ENCODE measurements around the gene SYNPO2L. TPM values are rescaled to one million over a fixed set of nuclear protein-coding genes. Genes with fewer than 3 reads are reported as not detected.

Gene SYNPO2L
- total and polyA plus RNA-seq, 9 of the 15 experiments (the other 6 are each of a cell fraction or from before 2014, with no cell fraction given) = 0.03 to 0.07 TPM; not detected in 7

DNA sequence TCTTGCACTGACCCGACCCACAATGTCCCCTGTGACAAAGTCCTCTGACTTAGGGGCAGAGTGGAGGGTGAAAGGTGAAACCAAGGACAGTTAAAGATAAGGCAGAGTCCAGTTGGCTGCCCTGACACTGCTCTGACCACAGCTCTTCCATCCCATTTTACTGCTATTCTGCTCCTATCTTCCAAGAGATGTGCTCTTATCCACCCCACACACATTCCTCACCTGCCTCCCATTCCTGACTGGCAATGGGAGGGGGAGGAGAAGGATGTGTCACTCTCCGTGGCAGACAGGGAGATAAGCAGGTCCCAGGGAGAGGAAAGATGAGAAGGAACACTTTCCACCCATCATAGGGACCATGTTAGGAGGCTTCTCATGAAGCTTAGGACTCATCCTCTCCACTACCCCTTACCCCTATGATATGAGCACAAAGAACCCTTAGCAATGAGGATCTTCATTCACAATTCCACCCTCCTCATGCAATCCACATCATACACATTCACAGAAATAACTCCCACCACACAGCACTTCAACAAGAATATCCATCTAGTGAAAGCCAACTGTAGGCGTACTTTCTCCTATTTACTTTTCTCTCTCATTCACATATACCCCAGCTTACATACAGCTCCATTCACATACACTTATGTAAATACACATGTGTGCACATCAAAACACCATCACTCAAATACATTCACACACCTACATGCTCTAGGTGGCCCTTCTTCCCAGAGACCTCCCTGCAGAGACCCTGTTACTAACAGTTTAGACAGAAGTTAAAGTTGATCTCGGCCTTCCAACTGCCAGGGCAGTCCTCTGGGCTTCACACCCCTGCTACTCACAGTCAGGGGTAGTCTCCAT is 6.6 kb downstream of the SYNPO2L start (continued):
- TF ChIP-seq, protein P1, sequence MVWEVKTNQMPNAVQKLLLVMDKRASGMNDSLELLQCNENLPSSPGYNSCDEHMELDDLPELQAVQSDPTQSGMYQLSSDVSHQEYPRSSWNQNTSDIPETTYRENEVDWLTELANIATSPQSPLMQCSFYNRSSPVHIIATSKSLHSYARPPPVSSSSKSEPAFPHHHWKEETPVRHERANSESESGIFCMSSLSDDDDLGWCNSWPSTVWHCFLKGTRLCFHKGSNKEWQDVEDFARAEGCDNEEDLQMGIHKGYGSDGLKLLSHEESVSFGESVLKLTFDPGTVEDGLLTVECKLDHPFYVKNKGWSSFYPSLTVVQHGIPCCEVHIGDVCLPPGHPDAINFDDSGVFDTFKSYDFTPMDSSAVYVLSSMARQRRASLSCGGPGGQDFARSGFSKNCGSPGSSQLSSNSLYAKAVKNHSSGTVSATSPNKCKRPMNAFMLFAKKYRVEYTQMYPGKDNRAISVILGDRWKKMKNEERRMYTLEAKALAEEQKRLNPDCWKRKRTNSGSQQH (CRISPR knock-in tag; IDR thresholded peaks at IDR 0.05) = 0 out of 2 replicates have a peak, but pooled peaks have one; percentile 26
- TF ChIP-seq EP300 (IDR thresholded peaks at IDR 0.05; ENCODE audit: low read length) (peak; percentile 86), JUN (IDR thresholded peaks at IDR 0.05; ENCODE audit: borderline replicate concordance, low read depth, low read length) (peak; percentile 67; the same call in 1 of the 2 replicates), JUN (CRISPR knock-in tag; IDR thresholded peaks at IDR 0.05; ENCODE audit: borderline replicate concordance) (no peak), CHD1 (IDR thresholded peaks at IDR 0.05; ENCODE audit: low read length) (no peak), FOXK2 (conservative IDR thresholded peaks at IDR 0.05 in 1 of 2, IDR thresholded peaks at IDR 0.05 in 1 of 2; ENCODE audit: low read depth in 2 of 2) (no peak), HDAC2 (IDR thresholded peaks at IDR 0.05) (peak; percentile 95), LCOR (CRISPR knock-in tag; IDR thresholded peaks at IDR 0.05) (peak; percentile 90; the same call in 1 of the 2 replicates), POLR2AphosphoS5 (IDR thresholded peaks at IDR 0.05; ENCODE audit: control insufficient read depth, insufficient read depth, low read depth, low read length) (peak; percentile 69; the same call in 1 of the 2 replicates), ZNF311 (CRISPR knock-in tag; IDR thresholded peaks at IDR 0.05) (0 out of 2 replicates have a peak, but pooled peaks have one; percentile 19), NR2C1 (IDR thresholded peaks at IDR 0.05) (peak; percentile 79), NR2C1 (tag; IDR thresholded peaks at IDR 0.05) (peak; percentile 92), GATAD2A (IDR thresholded peaks at IDR 0.05) (peak; percentile 76; the same call in 1 of the 2 replicates), ZNF174 (CRISPR knock-in tag; IDR thresholded peaks at IDR 0.05) (no peak), HDAC1 (IDR thresholded peaks at IDR 0.05) (peak in 1 of 2 experiments; percentile 92; a peak in 2 of 4 replicates), NCOA1 (IDR thresholded peaks at IDR 0.05; ENCODE audit: low read depth) (0 out of 2 replicates have a peak, but pooled peaks have one; percentile 51), ZBTB11 (CRISPR knock-in tag; IDR thresholded peaks at IDR 0.05) (peak in 1 of 3 experiments; percentile 73; a peak in 2 of 6 replicates)
- TF ChIP-seq, protein P2, sequence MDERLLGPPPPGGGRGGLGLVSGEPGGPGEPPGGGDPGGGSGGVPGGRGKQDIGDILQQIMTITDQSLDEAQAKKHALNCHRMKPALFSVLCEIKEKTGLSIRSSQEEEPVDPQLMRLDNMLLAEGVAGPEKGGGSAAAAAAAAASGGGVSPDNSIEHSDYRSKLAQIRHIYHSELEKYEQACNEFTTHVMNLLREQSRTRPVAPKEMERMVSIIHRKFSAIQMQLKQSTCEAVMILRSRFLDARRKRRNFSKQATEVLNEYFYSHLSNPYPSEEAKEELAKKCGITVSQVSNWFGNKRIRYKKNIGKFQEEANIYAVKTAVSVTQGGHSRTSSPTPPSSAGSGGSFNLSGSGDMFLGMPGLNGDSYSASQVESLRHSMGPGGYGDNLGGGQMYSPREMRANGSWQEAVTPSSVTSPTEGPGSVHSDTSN (CRISPR knock-in tag; IDR thresholded peaks at IDR 0.05; ENCODE audit: low read depth) = peak; percentile 61; the same call in 1 of the 2 replicates
- TF ChIP-seq, protein P2 (tag; conservative IDR thresholded peaks at IDR 0.05; ENCODE audit: low read depth) = peak; percentile 73
